Gastroesophageal sphincter (tissue), 4 donors: Measurements from ENCODE around the gene UTP20. TPM values are rescaled to one million over a fixed set of nuclear protein-coding genes. Genes with fewer than 3 reads are reported as not detected.

Experiments
- ATAC-seq: fragments of 150-250 bp; one replicate; pipeline ENCODE4 v1.9.1; 2016; ENCODE audit warnings: mild to moderate bottlenecking, moderate library complexity
- H3K27ac ChIP-seq, 4 donors: fragments of 200-600 bp; sonication (generic) in 3 of 4; 1 replicate in 3 of 4; 2 replicates in 1 of 4; pipeline ENCODE4 v1.5.1; 2016 to 2019
- H3K27me3 ChIP-seq: fragments of 200-600 bp; sonication (generic); one replicate; pipeline ENCODE4 v1.5.1; 2019
- H3K36me3 ChIP-seq, 2 donors: fragments of 200-600 bp; sonication (generic); one replicate each; pipeline ENCODE4 v1.5.1; 2019; ENCODE audit warnings: control low read depth in 1 of 2
- H3K4me1 ChIP-seq, 3 donors: fragments of 200-600 bp; sonication (generic); 1 replicate in 2 of 3; 2 replicates in 1 of 3; pipeline ENCODE4 v1.5.1; 2016 to 2019; ENCODE audit warnings: control low read depth in 2 of 3
- H3K4me3 ChIP-seq, 2 donors: fragments of 200-600 bp; sonication (generic); one replicate each; pipeline ENCODE4 v1.5.1; 2019; ENCODE audit warnings: mild to moderate bottlenecking in 1 of 2, moderate library complexity in 1 of 2
- H3K9me3 ChIP-seq, 3 donors: fragments of 200-600 bp; sonication (generic); one replicate each; pipeline ENCODE4 v1.5.1; 2017 to 2019; ENCODE audit warnings: control low read depth in 2 of 3
- EP300 ChIP-seq: sonication (generic); formaldehyde crosslinking; IDR thresholded peaks from one replicate; pipeline ENCODE4 v1.6.1; 2017; ENCODE audit warnings: antibody characterized with exemption, mild to moderate bottlenecking
- POLR2A ChIP-seq, 2 donors: fragments of 450-650 bp; IDR thresholded peaks; one replicate each; pipeline ENCODE4 v1.6.1; 2017; ENCODE audit warnings: antibody characterized with exemption in 2 of 2, mild to moderate bottlenecking in 2 of 2, moderate library complexity in 1 of 2
- POLR2AphosphoS5 ChIP-seq: sonication (generic); formaldehyde crosslinking; IDR thresholded peaks from one replicate; pipeline ENCODE4 v1.6.1; 2017; ENCODE audit warnings: antibody characterized with exemption
- WGBS, 2 donors: methylation state at CpG; one replicate each; pipeline ENCODE4 v1.1.5; 2018; ENCODE audit warnings: low coverage in 1 of 2; 5-methylcytosine and 5-hydroxymethylcytosine counted together
- total RNA-seq, 4 donors: library from RNA; depleted of rRNA; stranded (reverse); fragments of >200 nt; gene quantifications; one replicate each; pipeline ENCODE4 v1.1.0, GENCODE V29; 2016
- TF ChIP-seq, protein P1 (sequence below), 4 experiments: fragments of 200-600 bp in 2 of 4; fragments of 450-650 bp in 2 of 4; sonication (generic) in 1 of 4; IDR thresholded peaks; one replicate each; pipeline ENCODE4 v1.5.1; 2017 to 2019; ENCODE audit warnings: antibody characterized with exemption in 4 of 4, mild to moderate bottlenecking in 2 of 4, moderate library complexity in 2 of 4

UTP20 gene
- total RNA-seq, 4 donors from 2014 or later: 9.4 to 12.5 (median 11.8) TPM

DNA sequence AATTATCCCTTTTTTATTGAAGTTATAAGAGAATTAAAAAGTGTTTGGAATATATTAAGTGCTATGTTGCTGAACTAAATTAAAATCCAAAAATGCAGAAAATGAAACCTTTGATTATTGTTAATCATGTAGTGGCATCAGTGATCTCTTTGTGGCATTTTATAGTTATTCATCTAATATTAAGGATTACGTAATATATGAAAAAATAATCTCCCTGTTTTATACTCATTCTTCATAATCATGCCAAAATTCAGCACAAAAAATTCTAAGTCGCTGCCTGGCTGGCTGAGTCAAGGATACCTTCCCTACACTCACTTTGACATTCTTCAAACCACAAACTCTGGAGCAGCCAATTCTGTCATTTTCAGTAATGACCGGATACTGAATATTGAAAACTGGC lies 64.0 kb downstream of the UTP20 start:
- H3K4me1 ChIP-seq: no peaks in the 10 kb centered on the region
- no peak for ATAC-seq
- no peak overlapping the region for H3K27ac ChIP-seq
- TF ChIP-seq POLR2A (IDR thresholded peaks at IDR 0.05) (no peak), POLR2AphosphoS5 (no peak), EP300 (no peak)
- TF ChIP-seq, protein P1, sequence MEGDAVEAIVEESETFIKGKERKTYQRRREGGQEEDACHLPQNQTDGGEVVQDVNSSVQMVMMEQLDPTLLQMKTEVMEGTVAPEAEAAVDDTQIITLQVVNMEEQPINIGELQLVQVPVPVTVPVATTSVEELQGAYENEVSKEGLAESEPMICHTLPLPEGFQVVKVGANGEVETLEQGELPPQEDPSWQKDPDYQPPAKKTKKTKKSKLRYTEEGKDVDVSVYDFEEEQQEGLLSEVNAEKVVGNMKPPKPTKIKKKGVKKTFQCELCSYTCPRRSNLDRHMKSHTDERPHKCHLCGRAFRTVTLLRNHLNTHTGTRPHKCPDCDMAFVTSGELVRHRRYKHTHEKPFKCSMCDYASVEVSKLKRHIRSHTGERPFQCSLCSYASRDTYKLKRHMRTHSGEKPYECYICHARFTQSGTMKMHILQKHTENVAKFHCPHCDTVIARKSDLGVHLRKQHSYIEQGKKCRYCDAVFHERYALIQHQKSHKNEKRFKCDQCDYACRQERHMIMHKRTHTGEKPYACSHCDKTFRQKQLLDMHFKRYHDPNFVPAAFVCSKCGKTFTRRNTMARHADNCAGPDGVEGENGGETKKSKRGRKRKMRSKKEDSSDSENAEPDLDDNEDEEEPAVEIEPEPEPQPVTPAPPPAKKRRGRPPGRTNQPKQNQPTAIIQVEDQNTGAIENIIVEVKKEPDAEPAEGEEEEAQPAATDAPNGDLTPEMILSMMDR (IDR thresholded peaks at IDR 0.05): no peak
- H3K9me3 ChIP-seq: no peaks in the 10 kb centered on the region
- H3K36me3 ChIP-seq: peaks cover 7 to 100% of the 10 kb centered on the region in 2 donors
- no peaks in the 10 kb centered on the region for H3K27me3 ChIP-seq
- no peak overlapping the region for H3K4me3 ChIP-seq
- 81 to 82% methylated on average over 3 of the region's 3 CpGs for WGBS, 2 donors

DNA sequence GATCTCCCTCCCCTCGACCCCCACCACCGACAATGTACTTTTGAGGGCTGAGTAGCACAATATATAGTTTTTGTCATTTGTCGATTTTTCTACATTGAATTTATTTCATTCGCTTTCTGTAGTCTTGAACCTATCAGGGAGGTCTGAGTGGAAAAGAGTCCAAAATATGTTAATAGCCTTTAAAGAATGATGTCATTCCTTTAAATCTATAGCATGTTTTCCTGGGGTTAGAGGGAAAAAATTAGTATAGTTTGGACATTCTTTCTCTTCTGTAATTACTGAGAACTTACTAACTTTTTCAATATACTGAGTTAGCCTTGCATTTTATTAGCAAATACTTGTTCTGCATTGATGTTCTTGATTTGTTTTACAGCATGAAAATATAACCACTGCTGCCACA lies 71.8 kb downstream of the UTP20 start:
- H3K27me3 ChIP-seq: no peaks in the 10 kb centered on the region
- no peaks in the 10 kb centered on the region for H3K4me1 ChIP-seq
- 92 to 98% methylated on average over 4 of the region's 4 CpGs for WGBS, 2 donors
- H3K4me3 ChIP-seq: no peak overlapping the region
- no peaks in the 10 kb centered on the region for H3K9me3 ChIP-seq
- TF ChIP-seq, protein P1 (IDR thresholded peaks at IDR 0.05): no peak
- TF ChIP-seq POLR2AphosphoS5 (no peak), EP300 (no peak), POLR2A (IDR thresholded peaks at IDR 0.05) (no peak)
- H3K27ac ChIP-seq: no peak overlapping the region
- H3K36me3 ChIP-seq: peaks cover 6 to 97% of the 10 kb centered on the region in 2 donors
- ATAC-seq: no peak

DNA sequence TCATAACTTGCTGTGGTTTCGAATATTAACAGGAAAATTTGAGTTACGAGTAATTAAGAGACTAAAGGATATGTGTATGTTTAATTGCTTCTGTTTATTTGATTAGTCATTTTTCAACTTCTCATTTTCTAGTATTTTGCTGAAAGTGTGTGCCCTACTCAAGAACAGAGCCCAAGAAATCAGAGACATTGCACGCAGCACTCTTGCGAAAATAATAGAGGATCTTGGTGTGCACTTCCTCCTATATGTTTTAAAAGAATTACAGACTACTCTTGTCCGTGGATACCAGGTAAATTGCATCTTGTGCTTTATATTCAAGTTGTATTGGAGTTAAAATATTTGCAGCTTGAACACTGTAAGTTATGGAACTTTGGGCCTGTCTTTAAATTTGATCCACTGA lies 76.9 kb downstream of the UTP20 start:
- Histone ChIP-seq H3K4me3 (no peak overlapping the region), H3K9me3 (no peaks in the 10 kb centered on the region)
- WGBS, 2 donors: 87 to 94% methylated on average over 5 of the region's 5 CpGs

DNA sequence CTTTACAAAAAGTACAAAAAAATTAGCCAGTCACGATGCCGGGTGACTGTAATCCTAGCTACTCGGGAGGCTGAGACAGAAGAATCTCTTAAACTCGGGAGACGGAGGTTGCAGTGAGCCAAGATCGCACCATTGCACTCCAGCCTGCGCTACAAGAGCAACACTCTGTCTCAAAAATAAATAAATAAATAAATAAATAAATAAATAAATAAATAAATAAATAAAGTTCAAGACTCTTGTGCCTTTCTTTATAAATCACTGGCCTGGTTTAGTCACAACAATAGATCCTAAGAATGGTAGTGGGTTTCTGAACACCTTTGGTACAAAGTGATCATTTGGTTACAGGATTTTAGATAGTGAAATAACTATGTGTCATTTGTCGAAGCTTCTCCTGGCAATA lies 81.5 kb downstream of the UTP20 start:
- TF ChIP-seq EP300 (no peak), POLR2A (IDR thresholded peaks at IDR 0.05) (no peak), POLR2AphosphoS5 (no peak)
- TF ChIP-seq, protein P1 (IDR thresholded peaks at IDR 0.05): no peak
- Histone ChIP-seq H3K4me3 (no peak overlapping the region), H3K27me3 (no peaks in the 10 kb centered on the region), H3K27ac (no peak overlapping the region), H3K9me3 (no peaks in the 10 kb centered on the region), H3K36me3 (peaks cover 0 to 98% of the 10 kb centered on the region in 2 donors), H3K4me1 (no peaks in the 10 kb centered on the region)
- ATAC-seq: no peak
- WGBS, 2 donors: 99 to 100% methylated on average over 4 of the region's 8 CpGs

More for the DNA sequence above, 76.9 kb downstream of the UTP20 start:
- TF ChIP-seq, protein P1 (IDR thresholded peaks at IDR 0.05): no peak
- no peak for TF ChIP-seq POLR2A (IDR thresholded peaks at IDR 0.05)
- TF ChIP-seq POLR2AphosphoS5: no peak
- no peak for TF ChIP-seq EP300
- no peak overlapping the region for H3K27ac ChIP-seq
- H3K36me3 ChIP-seq: peaks cover 2 to 96% of the 10 kb centered on the region in 2 donors
- ATAC-seq: no peak
- no peaks in the 10 kb centered on the region for H3K27me3 ChIP-seq
- H3K4me1 ChIP-seq: no peaks in the 10 kb centered on the region

DNA sequence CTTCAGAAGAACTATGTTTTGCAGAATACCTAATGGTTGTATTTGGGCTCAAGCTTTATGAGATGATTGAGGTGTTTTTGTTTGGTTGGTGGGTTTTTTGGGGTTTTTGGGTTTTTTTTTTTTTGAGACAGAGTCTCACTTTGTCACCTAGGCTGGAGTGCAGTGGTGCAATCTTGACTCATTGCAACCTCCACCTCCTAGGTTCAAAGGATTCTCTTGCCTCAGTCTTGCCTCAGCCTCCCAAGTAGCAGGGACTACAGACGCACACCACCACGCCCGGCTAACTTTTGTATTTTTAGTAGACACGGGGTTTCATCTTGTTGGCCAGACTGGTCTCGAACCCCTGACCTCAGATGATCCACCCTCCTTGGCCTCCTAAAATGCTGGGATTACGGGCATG lies 88.1 kb downstream of the UTP20 start:
- no peak overlapping the region for H3K27ac ChIP-seq
- 80 to 100% methylated on average over 1 to 6 of the region's 6 CpGs for WGBS, 2 donors
- no peaks in the 10 kb centered on the region for H3K4me1 ChIP-seq
- H3K36me3 ChIP-seq: peaks cover 3 to 100% of the 10 kb centered on the region in 2 donors
- no peak for TF ChIP-seq POLR2AphosphoS5
- no peak for TF ChIP-seq EP300
- TF ChIP-seq, protein P1 (IDR thresholded peaks at IDR 0.05): no peak
- TF ChIP-seq POLR2A (IDR thresholded peaks at IDR 0.05): no peak
- no peaks in the 10 kb centered on the region for H3K9me3 ChIP-seq
- no peak for ATAC-seq
- no peaks in the 10 kb centered on the region for H3K27me3 ChIP-seq
- H3K4me3 ChIP-seq: no peak overlapping the region
